Right kidney (tissue), 1 donor: ENCODE measurements around the gene KCTD2.
"Not testable (repeated sequence)": the region's sequence is repeated elsewhere in the genome, so short reads cannot be mapped to it uniquely, and the experiment has no call there.

Experiments
- DNase-seq: peaks from one replicate; pipeline ENCODE4 v3.0.0-alpha.2; 2016

The KCTD2 gene

GRCh38 chr17:75049057-75049456 is 2.0 kb downstream of the KCTD2 start:
- DNase-seq = no peak

GRCh38 chr17:75049706-75050105 is 2.7 kb downstream of the KCTD2 start:
- DNase-seq = no peak

GRCh38 chr17:75051941-75052340 is 4.9 kb downstream of the KCTD2 start:
- no peak for DNase-seq

- DNase-seq = no peak
Measured at GRCh38 chr17:75059369-75060345, 12.6 kb downstream of the KCTD2 start.

GRCh38 chr17:75060434-75061054 is 13.5 kb downstream of the KCTD2 start:
- no peak for DNase-seq

GRCh38 chr17:75061055-75061438 is 14.0 kb downstream of the KCTD2 start:
- DNase-seq = no peak

GRCh38 chr17:75061618-75062017 is 14.6 kb downstream of the KCTD2 start:
- no peak for DNase-seq

GRCh38 chr17:75063201-75063600 is 16.2 kb downstream of the KCTD2 start:
- DNase-seq = no peak

- DNase-seq = no peak
Measured at GRCh38 chr17:75063626-75064025, 16.6 kb downstream of the KCTD2 start.

GRCh38 chr17:75064040-75064439 is 17.0 kb downstream of the KCTD2 start:
- no peak for DNase-seq

- no peak for DNase-seq
Measured at GRCh38 chr17:75064460-75064859, 17.4 kb downstream of the KCTD2 start.

GRCh38 chr17:75064867-75065561 is 18.0 kb downstream of the KCTD2 start:
- DNase-seq = no peak

- DNase-seq = no peak
Measured at GRCh38 chr17:75065562-75066151, 18.6 kb downstream of the KCTD2 start.

- DNase-seq = no peak
Measured at GRCh38 chr17:75067856-75068255, 20.8 kb downstream of the KCTD2 start.

GRCh38 chr17:75068750-75069149 is 21.7 kb downstream of the KCTD2 start:
- DNase-seq = no peak

- DNase-seq = no peak
Measured at GRCh38 chr17:75069783-75070182, 22.8 kb downstream of the KCTD2 start.

GRCh38 chr17:75071478-75072271 is 24.6 kb downstream of the KCTD2 start:
- not testable (repeated sequence) for DNase-seq

- DNase-seq = not testable (repeated sequence)
Measured at GRCh38 chr17:75072909-75073308, 25.9 kb downstream of the KCTD2 start.

GRCh38 chr17:75073618-75074047 is 26.6 kb downstream of the KCTD2 start:
- DNase-seq = no peak

GRCh38 chr17:75074532-75074931 is 27.5 kb downstream of the KCTD2 start:
- DNase-seq = no peak

- DNase-seq = no peak
Measured at GRCh38 chr17:75075597-75076336, 28.7 kb downstream of the KCTD2 start.
